Adrenal gland (tissue), 12 donors: ENCODE measurements around the gene SDHAF3. TPM values are rescaled to one million over a fixed set of nuclear protein-coding genes. Genes with fewer than 3 reads are reported as not detected.
A peak's percentile ranks its signal among the peaks of the same experiment; 100 is the strongest.
"Not testable (repeated sequence)": the region's sequence is repeated elsewhere in the genome, so short reads cannot be mapped to it uniquely, and the experiment has no call there.

Source experiments
- DNase-seq, 7 donors: peaks; one replicate each; pipeline ENCODE4 v3.0.0-alpha.2; 2019 to 2020
- H3K27ac ChIP-seq, 5 donors: fragments of 200-600 bp; sonication (generic) in 4 of 5; 1 replicate in 3 of 5; 2 replicates in 2 of 5; pipeline versions ENCODE4 v1.5.1 to v1.8.0; 2016 to 2020; ENCODE audit warnings: mild to moderate bottlenecking in 1 of 5
- H3K27me3 ChIP-seq: fragments of 200-600 bp; 2 replicates; pipeline ENCODE4 v1.8.0; 2021
- H3K36me3 ChIP-seq, 2 donors: fragments of 200-600 bp; replicated peaks in 1 of 2; 1 replicate in 1 of 2; 2 replicates in 1 of 2; pipeline versions ENCODE4 v1.5.1 to v1.8.0; 2018 to 2022
- H3K4me1 ChIP-seq, 2 donors: fragments of 200-600 bp; replicated peaks in 1 of 2; 1 replicate in 1 of 2; 2 replicates in 1 of 2; pipeline versions ENCODE4 v1.5.1 to v1.8.0; 2018 to 2021
- H3K4me3 ChIP-seq, 4 donors: fragments of 200-600 bp; sonication (generic) in 3 of 4; one replicate each; pipeline ENCODE4 v1.5.1; 2016 to 2018
- H3K9me3 ChIP-seq, 3 donors: fragments of 200-600 bp; sonication (generic) in 1 of 3; replicated peaks in 1 of 3; 1 replicate in 2 of 3; 2 replicates in 1 of 3; pipeline versions ENCODE4 v1.5.1 to v1.8.0; 2016 to 2021
- POLR2A ChIP-seq, 2 donors: fragments of 450-650 bp; IDR thresholded peaks; one replicate each; pipeline ENCODE4 v1.6.1; 2017; ENCODE audit warnings: antibody characterized with exemption in 2 of 2, mild to moderate bottlenecking in 2 of 2, moderate library complexity in 1 of 2
- WGBS, 4 donors: extraction: QIAGEN DNeasy Blood & Tissue Kit in 2 of 4; methylation state at CpG; one replicate each; pipeline versions ENCODE4 v1.1.5 to v1.1.7; 2013 to 2017; 5-methylcytosine and 5-hydroxymethylcytosine counted together
- intact Hi-C, 2 donors: fragments of 100-400 bp; cut with DNase I; formaldehyde crosslinking; loops; one replicate each; pipeline versions ENCODE4 v1.14.1 to v1.15.0; 2022 to 2023
- polyA plus RNA-seq, 3 donors: library from polyadenylated mRNA; stranded (reverse); fragments of 200-250 nt in 2 of 3; fragments of 350-450 nt in 1 of 3; fragmentation: Illumina TruSeq in 1 of 3; extraction: RNeasy Lipid Tissue Mini Kit (QIAGEN cat#74804) in 1 of 3; gene quantifications; one replicate each; pipeline ENCODE4 v1.2.3, GENCODE V29; 2013 to 2014
- total RNA-seq, 9 donors: library from RNA; depleted of rRNA in 4 of 9; stranded (reverse); fragments of >200 nt in 4 of 9; fragments of 120-200 nt in 1 of 9; fragmentation: NEBNext Ultra II Directional in 1 of 9; extraction: Animal tissue kit (Norgen Biotek cat#: 25700) in 1 of 9; gene quantifications; one replicate each; pipeline versions ENCODE4 v1.1.0 to v1.2.4, GENCODE V29; 2013 to 2023
- TF ChIP-seq, protein P1 (sequence below), 6 experiments: fragments of 450-650 bp in 4 of 6; fragments of 200-600 bp in 2 of 6; sonication (generic) in 1 of 6; IDR thresholded peaks; 1 replicate in 5 of 6; 2 replicates in 1 of 6; pipeline versions ENCODE4 v1.5.1 to v1.8.0; 2016 to 2021; ENCODE audit warnings: antibody characterized with exemption in 6 of 6, mild to moderate bottlenecking in 2 of 6, moderate library complexity in 1 of 6
- donor health status: healthy with polysubstance abuse.
- donor health status: Bipolar disorder and iron deficiency.
- donor health status: DM: yes; HTN: yes; CAD: no.
- donor health status: DM: no; HTN: no; CAD: no.
- donor health status: DM: no; HTN: no; CAD: no.
- donor health status: DM: yes; HTN: yes; CAD: no.

The SDHAF3 gene
- total and polyA plus RNA-seq, 12 donors: 5.2 to 35.0 (median 18.1) TPM

DNA sequence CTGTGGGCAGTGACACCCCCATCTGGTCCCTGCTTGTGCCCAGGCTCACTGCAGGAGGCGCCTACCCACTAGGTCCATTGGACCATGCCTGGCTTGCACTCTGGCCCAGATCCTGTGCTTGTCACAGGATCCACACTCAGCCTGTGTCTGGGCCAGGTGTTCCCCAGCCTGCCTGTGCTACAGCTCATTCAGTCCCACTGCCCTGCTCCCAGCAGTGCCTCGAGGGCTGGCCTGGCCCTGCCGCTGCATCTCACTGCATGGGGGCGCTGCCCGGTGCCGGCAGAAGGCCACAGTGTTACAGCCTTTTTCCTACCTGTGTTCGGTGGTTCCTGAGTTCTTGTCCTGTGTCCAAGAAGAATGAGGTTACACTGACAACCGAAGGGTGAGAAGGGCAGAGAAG lies 21.3 kb downstream of the SDHAF3 start:
- H3K36me3 ChIP-seq: no peaks in the 10 kb centered on the region
- H3K27me3 ChIP-seq: no peaks in the 10 kb centered on the region
- no peak for DNase-seq
- no peak overlapping the region for H3K4me3 ChIP-seq
- intact Hi-C loops: no loop called here
- TF ChIP-seq POLR2A (IDR thresholded peaks at IDR 0.05): no peak
- TF ChIP-seq, protein P1, sequence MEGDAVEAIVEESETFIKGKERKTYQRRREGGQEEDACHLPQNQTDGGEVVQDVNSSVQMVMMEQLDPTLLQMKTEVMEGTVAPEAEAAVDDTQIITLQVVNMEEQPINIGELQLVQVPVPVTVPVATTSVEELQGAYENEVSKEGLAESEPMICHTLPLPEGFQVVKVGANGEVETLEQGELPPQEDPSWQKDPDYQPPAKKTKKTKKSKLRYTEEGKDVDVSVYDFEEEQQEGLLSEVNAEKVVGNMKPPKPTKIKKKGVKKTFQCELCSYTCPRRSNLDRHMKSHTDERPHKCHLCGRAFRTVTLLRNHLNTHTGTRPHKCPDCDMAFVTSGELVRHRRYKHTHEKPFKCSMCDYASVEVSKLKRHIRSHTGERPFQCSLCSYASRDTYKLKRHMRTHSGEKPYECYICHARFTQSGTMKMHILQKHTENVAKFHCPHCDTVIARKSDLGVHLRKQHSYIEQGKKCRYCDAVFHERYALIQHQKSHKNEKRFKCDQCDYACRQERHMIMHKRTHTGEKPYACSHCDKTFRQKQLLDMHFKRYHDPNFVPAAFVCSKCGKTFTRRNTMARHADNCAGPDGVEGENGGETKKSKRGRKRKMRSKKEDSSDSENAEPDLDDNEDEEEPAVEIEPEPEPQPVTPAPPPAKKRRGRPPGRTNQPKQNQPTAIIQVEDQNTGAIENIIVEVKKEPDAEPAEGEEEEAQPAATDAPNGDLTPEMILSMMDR (IDR thresholded peaks at IDR 0.05): no peak
- WGBS, 4 donors: 96 to 99% (median 97%) methylated on average over 6 to 8 of the region's 8 CpGs
- H3K4me1 ChIP-seq: no peaks in the 10 kb centered on the region
- no peaks in the 10 kb centered on the region for H3K9me3 ChIP-seq
- H3K27ac ChIP-seq: no peak overlapping the region

DNA sequence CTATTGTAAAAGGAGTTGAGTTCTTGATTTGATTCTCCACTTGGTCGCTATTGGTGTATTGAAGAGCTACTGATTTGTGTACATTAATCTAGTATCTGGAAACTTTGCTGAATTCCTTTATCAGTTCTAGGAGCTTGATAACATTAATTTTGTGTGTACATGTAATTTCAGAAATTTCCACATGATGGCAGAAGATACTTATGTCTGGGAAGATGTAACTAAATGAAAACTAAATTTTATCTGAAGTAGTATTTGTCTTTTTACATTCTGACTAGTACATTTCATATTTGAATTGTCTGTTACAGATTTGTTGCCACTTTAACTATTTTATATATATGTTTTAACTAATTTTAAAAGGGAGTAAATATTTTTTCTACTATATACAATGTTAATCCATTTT lies 27.6 kb downstream of the SDHAF3 start:
- WGBS, 4 donors: 43 to 75% (median 65%) methylated on average over 1 of the region's 1 CpG
- Histone ChIP-seq H3K27ac (no peak overlapping the region), H3K9me3 (no peaks in the 10 kb centered on the region), H3K36me3 (no peaks in the 10 kb centered on the region), H3K4me1 (no peaks in the 10 kb centered on the region), H3K27me3 (no peaks in the 10 kb centered on the region), H3K4me3 (no peak overlapping the region)
- intact Hi-C loops: no loop called here
- no peak for DNase-seq
- TF ChIP-seq, protein P1 (IDR thresholded peaks at IDR 0.05): peak; percentile 46 to 78 (median 65)
- no peak for TF ChIP-seq POLR2A (IDR thresholded peaks at IDR 0.05)

- no peak for TF ChIP-seq POLR2A (IDR thresholded peaks at IDR 0.05)
- TF ChIP-seq, protein P1 (IDR thresholded peaks at IDR 0.05): no peak
- no peaks in the 10 kb centered on the region for H3K4me1 ChIP-seq
- no peaks in the 10 kb centered on the region for H3K36me3 ChIP-seq
- no peak overlapping the region for H3K27ac ChIP-seq
- H3K9me3 ChIP-seq: no peaks in the 10 kb centered on the region
- DNase-seq: no peak
- no peaks in the 10 kb centered on the region for H3K27me3 ChIP-seq
- no peak overlapping the region for H3K4me3 ChIP-seq
- intact Hi-C loops: no loop called here
- WGBS, 4 donors: 90 to 98% (median 96%) methylated on average over 1 of the region's 1 CpG
Observed at GRCh38 chr7:97149843-97150242, 32.3 kb downstream of the SDHAF3 start.

DNA sequence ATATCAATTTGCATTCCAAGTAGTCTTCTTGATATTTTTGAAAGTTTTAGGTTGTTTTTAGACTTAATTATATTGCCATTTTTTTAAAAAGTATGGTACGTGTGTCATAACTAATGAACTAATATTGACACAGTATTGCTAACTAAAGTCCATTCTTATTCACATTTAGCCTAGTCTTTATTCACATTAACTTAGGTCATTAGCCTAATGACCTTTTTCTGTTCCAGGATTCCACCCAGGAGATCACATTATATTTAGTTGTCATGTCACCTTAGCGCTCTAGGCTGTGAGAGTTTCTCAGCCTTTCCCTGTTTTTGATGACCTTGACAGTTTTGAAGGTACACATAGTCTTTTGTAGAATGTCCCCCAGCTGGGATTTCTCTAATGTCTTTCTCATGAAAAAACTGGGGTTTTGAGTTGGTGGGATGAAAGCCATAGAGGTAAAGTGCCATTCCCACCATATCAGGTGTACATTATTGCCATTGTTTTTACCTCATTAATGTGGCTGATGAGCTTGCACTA lies 38.5 kb downstream of the SDHAF3 start:
- TF ChIP-seq, protein P1 (IDR thresholded peaks at IDR 0.05): no peak
- TF ChIP-seq POLR2A (IDR thresholded peaks at IDR 0.05): no peak
- Histone ChIP-seq H3K27me3 (no peaks in the 10 kb centered on the region), H3K4me1 (no peaks in the 10 kb centered on the region), H3K27ac (no peak overlapping the region), H3K9me3 (no peaks in the 10 kb centered on the region), H3K36me3 (no peaks in the 10 kb centered on the region), H3K4me3 (no peak overlapping the region)
- WGBS, 4 donors: 91 to 98% (median 94%) methylated on average over 2 of the region's 2 CpGs
- intact Hi-C loops: no loop called here
- no peak for DNase-seq

GRCh38 chr7:97159984-97160383 lies 42.5 kb downstream of the SDHAF3 start:
- H3K4me3 ChIP-seq, DNase-seq, H3K9me3 ChIP-seq, H3K27me3 ChIP-seq, intact Hi-C loops, H3K36me3 ChIP-seq, H3K4me1 ChIP-seq, H3K27ac ChIP-seq: not testable (repeated sequence)
- WGBS, 4 donors: 96 to 100% (median 98%) methylated on average over 11 to 26 of the region's 26 CpGs

- H3K4me1 ChIP-seq, intact Hi-C loops, DNase-seq, H3K9me3 ChIP-seq, H3K36me3 ChIP-seq, H3K27ac ChIP-seq, H3K4me3 ChIP-seq, H3K27me3 ChIP-seq: not testable (repeated sequence)
- 93 to 100% (median 100%) methylated on average over 1 of the region's 1 CpG for WGBS, 4 donors
Observed at GRCh38 chr7:97161609-97162008, 44.1 kb downstream of the SDHAF3 start.
